GM18519 (cell line): ENCODE results near the gene PLCE1.
"Not testable (repeated sequence)": the region's sequence is repeated elsewhere in the genome, so short reads cannot be mapped to it uniquely, and the experiment has no call there.

Experiments used
- ATAC-seq: cut with Tn5 transposase; IDR thresholded peaks from one replicate; pipeline ENCODE4 v1.9.1; 2021; ENCODE audit warnings: mild to moderate bottlenecking, moderate library complexity; ENCODE audit not compliant: unreplicated experiment, low FRiP score

Gene PLCE1

DNA sequence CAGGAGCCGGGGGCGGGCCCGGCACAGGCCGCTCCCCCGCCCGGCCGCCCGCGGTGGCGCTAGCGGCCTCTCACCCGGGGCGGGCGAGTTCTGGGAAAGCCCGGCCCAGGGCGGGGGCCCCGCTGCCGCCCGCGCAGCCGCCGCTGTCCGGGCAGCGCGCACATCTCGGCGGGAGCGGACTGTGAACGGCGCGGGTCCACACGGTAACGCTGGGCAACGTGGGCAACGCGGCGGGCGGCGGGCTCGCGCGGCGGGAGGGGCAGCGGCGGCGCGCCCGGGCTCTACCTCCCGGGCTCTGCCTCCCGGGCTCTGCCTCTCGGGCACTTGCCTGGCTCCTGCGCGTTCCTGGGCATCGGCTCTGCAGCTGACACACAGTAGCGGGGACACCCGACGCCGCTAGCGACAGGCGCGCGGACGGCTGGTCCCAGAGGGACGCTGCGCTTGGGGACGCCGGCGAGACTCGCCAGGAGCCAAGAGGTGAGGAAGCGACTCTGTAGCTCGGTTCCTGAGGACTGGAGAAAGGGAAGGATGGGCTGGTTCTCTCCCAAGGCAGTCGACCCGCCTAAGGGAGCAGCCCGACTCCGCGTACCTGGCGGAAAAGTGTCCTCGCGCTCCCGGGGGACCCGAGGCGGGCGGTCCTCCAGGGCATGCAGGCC is at the start of gene PLCE1:
PLCE1 (plus strand) TSS at position 150 of the 656 bp plus-strand sequence. CDS start 37,116 bp downstream, outside the sequence.
- no peak for ATAC-seq

DNA sequence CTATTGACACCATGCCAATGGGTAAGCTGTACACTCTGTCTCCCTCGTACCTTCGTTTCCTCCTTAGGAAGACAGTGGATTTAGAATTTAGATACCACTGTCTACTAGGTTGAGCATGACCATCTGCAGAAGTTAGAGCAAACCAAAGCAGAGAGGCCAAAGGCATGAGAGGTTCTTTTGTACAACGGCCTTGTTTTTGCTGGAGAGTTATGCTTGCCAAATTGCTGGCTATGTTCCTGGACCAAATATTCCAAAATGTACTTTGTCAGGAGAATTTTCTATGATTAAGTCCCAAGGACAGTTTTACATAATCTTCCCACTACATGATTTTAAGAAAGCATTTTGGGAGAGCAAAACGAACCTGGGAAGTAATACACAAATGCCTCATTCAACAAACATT is 47.9 kb upstream of the PLCE1 start:
- ATAC-seq: no peak

DNA sequence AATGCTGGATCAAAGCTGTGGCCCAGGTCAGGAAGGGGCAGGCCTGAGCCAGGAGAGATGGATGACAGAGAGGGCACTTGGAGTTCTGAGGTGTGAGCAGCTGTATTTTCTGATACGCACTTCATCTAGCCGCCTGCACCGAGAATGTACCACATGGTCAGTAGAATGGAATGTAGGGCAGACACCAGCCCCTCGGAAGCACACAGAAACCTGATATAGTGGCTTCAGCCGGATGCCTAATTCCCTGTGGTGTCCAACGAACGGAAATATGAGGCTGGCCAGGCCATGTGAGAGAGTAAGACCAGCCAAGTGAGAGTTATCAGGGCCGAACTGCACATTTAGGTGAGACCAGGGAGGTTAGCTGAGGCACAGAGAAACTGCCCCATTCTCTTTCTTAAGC is 46.7 kb upstream of the PLCE1 start:
- ATAC-seq: no peak

DNA sequence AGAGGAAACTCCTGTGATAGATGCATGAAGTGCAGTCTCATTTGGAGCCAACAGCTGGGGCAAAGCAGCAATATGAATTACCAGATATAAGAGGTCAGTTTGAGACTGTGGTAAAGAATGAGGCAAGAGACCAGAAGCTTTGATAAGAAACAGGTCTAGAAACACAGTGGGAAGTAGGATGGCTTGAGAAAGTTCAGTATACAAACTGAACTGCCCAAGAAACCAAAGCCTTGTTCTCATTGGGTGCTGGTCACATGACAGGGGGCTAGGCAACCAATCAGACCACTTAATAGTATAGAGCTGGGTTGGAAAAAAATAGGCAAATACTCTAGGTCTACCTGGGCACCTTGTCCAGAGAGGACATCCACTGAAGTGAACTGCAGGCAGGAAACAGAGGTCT is 46.2 kb upstream of the PLCE1 start:
- no peak for ATAC-seq

DNA sequence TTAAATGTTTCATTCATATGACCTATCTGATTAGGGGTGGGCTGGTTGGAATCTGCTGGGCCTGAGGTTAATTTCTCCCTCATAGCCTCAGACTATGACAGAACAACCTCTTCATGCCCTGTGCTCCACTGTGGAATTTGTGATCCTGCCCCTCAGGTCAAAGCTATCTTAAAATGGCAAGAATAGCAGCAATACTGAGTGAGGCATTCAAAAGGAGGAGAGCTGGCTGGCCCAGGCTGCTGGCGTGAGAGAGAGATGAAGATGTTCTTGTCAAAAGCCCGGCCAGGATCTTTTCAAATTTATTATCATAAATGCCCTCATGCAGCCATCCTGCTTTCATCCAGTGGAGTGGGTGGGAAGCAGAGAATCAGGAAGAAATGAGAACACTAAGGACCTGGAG is 41.8 kb upstream of the PLCE1 start:
- no peak for ATAC-seq

DNA sequence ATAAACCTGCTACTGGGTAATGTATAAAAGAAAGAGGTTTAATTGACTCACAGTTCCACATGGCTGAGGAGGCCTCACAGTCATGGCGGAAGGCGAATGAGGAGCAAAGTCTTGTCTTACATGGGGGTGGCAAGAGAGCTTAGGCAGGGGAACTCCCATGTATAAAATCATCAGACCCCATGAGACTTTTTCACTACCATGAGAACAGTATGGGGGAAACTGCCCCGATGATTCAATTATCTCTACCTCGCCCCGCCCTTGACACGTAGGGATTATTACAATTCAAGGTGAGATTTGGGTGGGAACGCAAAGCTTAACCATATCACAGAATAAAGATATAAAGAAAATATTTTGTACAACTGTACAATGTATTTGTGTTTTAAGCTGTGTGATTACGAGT is 39.4 kb upstream of the PLCE1 start:
- no peak for ATAC-seq

DNA sequence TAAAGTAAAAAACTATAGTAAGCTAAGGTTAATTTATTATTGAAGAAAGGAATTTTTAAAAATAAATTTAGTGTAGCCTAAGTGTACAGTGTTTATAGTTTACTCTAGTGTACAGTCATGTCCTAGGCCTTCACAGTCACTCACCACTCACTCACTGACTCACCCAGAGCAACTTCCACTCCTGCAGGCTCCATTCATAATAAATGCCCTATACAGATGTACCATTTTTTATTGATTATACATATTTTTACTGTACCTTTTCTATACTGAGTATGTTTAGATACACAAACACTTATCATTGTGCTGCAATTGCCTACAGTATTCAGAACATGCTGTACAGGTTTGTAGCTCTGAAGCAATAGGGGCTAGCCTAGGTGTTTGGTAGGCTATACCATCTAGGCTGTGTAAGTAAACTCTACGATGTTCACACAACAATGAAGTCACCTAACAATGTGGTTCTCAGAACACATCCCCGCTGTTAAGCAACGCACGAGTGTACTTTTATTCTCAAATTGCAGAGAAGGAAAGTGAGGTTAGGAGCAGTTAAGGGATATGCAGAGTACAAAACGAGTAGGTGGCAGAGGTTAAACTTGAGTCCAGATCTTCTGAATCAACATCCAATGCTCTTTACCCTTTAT is 38.9 kb upstream of the PLCE1 start:
- ATAC-seq: no peak

DNA sequence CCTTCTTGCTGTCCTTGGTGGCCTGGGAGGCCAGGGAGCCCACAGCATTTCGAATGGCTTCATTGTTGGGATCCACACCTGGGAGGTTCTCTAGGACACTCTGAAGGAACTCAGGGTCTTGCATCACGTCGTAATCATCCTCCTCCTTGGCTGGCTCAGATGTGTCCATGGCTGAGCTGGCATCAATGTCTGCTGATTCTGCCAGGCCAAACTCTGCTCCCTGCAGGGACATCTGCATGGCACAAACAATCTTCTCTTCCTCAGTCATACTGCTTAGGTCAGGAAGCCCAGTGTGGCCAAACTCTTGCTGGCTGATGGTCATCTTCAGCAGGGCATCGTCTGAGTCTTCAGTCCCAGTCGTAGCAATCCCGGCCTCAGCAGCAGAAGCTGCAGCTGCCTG is 34.9 kb upstream of the PLCE1 start:
- no peak for ATAC-seq

DNA sequence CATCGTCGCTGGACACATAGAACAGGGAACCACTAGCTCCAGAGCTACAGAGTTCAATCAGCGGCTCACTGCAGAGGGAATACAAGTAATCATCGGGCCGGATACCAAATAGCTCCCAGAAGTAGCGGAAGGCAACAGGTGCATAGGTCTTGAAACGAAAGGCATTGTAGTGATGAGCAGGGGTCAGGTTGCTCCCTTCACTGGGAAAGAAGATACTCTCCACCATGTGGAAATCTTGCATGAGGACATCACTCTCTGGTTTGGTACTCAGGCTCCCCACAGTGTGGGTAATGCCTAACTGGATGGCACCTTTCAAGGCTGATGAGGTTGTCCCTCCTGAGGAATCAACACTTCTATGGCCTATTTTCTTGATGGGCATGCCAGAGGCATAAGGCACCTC is 32.7 kb upstream of the PLCE1 start:
- ATAC-seq: not testable (repeated sequence)

DNA sequence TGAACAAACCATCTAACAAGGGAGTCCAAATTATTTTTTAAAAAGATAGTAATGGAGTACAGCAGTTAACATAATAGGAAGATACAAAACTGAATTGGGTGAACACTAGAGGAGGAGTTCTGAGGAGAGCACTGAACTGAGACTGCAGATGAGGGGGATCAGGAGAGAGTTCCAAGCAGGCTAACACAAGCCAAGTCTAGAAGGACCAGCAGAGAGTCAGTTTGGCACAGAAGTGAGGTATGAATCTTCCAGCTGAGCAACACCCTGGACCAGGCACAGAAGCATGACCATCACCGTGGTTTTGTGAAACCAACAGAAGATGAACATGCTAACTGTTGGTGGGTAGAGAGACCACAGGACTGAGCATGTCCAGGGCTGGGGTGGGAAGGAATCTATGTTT is 30.8 kb upstream of the PLCE1 start:
- ATAC-seq: no peak

DNA sequence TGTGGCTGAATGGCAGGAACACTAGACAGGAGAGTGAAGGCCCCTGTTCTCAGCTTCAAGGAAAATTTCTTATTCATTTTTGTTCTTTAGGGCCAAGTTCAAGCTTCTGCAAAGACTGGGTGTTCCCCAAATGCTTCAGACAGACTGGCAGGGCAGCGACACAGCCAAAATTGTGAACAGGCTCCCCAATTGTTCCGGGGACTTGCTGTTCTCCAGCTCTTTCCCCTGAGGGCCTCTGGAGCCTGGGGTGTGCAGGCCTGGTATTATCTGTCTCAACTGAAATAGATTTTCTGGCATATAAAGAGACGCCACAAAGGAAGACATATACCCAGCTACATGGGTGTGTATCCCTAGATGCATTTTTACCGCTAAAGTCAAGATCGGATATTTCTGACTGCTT is 30.3 kb upstream of the PLCE1 start:
- no peak for ATAC-seq

DNA sequence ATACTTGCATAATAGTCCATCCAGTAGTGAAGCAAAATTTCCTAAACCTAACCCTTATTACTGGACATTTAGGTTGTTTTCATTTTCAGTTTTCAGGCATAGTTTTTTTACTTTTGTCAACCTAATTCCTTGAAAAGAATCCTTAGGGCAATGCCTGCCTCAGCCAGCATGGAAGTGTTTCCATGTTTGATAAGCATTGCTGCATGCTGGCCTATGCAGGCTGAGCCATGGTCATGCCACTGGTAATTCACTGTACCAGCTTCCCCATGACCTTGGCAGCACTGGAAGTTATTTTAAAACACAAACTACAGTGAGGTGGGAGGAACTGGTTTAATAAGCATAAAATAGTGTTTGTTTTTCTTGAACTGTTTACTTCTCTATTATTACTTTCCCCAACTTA is 27.8 kb upstream of the PLCE1 start:
- ATAC-seq: no peak

DNA sequence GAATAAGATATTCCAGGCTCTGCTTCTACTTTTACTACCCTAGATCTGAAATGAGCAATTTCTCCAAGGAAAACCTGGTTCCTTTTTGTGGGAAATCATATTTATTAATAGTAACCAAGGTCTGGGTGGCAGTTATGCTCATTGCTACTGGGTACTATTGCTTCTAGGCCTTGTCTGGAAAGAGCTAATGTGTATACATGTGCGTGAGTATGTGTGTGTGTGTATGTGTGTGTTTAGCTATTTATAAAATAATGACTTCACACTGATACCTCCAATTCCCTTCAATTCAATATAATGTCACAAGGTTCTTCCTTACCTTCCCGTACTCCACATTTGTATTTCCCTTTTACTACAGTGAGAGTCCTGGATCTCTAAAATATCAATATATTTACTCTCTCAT is 26.0 kb upstream of the PLCE1 start:
- no peak for ATAC-seq

DNA sequence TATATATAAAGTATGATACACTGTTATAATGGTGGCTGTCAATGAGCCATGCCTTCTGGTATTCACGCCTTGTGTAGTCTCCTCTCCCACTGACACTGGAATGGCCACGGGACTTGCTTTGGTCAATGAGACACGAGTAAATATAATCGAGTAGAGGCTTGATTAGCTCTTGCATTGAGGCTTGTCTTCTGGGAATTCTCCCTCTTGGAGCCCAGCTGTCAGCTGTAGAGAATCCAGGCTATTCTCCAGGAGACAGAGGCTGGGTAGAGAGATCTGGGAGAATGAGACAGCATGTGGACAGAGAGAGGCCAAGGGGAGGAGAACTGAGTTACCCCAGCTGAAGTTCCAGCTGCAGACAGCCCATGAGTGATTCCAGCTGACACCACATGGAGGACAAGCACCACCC is 25.2 kb upstream of the PLCE1 start:
- ATAC-seq: no peak

DNA sequence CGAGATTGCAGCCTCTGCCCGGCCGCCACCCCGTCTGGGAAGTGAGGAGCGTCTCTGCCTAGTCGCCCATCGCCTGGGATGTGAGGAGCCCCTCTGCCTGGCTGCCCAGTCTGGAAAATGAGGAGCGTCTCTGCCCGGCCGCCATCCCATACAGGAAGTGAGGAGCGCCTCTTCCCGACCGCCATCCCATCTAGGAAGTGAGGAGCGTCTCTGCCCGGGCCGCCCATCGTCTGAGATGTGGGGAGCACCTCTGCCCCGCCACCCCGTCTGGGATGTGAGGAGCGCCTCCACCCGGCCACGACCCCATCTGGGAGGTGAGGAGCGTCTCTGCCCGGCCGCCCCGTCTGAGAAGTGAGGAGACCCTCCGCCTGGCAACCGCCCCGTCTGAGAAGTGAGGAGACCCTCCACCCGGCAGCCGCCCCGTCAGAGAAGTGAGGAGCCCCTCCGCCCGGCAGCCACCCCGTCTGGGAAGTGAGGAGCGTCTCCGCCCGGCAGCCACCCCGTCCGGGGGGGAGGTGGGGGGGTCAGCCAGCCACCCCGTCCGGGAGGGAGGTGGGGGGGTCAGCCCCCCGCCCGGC is 23.2 kb upstream of the PLCE1 start:
- ATAC-seq: not testable (repeated sequence)

DNA sequence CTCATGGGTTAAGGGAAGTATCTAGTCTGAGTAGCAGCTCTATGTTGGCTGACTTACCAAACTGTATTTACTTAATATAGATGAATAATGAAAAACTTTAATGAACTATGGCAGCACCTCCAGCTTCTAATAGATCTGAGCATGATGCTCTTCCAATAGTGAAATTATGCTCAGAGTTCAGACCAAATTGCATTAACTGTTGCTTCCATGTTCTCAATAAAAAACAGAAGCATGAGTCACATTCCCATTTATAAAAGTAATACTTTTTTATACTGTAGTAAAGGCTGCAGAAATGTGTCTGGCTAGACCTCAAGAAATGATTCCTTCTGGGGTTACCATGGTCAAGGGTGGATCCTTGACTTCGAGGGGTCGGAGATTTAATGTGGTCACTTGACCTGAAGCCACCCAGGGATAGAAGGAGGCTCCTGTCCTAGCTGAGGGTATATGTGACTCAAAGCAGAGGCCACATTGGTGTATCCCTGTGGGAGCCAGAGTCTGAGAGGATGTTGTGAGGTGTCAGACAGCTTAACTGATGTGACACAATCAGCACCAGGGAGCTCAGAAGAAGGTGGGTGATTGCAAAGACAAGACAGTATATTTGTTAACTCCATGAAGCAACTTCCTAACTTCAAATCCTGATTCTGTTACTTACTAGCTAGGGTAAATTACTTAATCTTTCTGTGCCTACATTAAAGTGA is 19.8 kb upstream of the PLCE1 start:
- ATAC-seq: no peak

DNA sequence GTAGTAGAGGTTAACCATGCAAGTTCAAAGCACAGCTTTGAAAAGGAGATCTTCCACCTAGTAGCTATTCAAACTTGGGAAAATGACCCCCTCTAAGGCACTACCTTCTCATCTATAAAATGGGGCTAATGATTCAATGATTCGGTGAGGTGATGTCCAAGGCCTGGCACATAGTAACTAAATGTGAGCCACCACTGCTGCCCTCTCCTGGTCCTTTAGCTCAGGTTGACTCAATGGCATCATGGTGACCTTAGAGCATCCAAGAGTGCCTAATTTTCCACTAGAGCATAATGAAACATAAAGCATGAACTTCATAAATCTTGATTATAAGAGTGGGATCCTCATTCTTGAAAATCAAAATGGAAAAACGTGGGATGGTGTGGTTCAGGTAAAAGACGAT is 16.3 kb upstream of the PLCE1 start:
- ATAC-seq: no peak

DNA sequence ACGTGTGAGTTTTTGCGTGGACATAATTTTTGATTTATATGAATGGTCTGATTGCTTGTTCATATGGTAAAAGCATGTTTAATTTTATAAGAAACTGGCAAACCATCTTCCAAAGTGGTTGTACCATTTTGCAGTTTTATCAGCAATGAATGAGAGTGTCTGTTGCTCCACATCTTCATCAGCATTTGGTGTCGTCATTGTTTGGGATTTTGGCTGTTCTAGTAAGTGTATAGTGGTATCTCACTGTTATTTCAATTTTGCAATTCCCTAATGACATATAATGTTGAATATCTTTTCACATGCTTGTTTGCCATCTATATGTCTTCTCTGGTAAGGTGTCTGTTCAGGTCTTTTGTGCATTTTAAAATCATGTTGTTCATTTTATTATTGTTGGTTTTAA is 13.2 kb upstream of the PLCE1 start:
- ATAC-seq: no peak

DNA sequence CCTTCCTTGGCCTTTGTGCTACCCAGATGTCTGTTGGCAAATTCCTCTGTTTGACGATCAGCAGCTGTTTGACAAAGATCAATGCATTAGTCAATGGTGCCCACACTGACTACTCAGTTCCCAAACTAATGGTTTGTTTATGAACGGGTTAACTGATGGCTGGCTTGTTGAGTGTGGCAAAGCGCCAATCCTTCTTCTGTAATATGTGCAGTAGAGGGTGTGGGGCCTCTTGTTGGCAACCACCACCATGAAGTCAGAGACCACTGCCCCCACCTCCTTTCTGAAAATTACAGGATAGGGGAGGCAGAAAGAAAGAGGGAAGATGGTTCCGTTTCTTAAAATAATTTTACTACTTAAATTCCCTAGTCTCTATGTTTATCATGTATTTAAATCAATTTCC is 2.6 kb upstream of the PLCE1 start:
- ATAC-seq: no peak

DNA sequence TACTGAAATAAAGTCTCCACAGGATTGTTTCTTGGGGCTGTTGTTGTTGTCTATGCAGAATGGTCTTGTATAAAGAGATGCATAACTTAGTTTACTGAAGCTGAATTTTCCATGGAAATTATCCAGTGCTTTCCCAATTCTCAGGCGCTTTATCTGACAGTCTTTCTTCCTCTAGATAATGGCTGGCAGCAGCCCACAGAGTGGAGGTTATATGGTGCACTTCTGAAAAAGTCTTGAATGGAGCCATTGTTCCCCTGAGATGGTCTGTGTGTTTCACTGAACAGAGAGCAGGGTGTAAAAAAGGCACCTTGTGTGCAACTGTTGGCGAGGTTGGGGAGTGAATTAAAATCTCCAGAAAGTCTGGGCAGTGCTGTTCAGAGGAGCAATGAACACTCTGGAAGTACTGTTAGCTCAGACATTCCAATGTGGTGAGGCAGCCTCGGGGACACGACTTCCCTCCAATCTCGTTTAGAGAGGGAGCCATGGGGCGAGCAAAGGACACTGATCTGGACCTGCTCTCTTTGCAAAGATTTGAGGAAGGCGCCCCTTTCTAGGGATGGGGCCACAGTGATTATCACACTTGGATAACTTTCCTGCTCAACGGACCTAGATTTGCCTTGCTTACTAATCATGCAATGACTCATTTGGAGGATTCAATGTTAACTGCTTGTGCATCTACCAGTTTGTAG is 2.0 kb upstream of the PLCE1 start:
- ATAC-seq: no peak

DNA sequence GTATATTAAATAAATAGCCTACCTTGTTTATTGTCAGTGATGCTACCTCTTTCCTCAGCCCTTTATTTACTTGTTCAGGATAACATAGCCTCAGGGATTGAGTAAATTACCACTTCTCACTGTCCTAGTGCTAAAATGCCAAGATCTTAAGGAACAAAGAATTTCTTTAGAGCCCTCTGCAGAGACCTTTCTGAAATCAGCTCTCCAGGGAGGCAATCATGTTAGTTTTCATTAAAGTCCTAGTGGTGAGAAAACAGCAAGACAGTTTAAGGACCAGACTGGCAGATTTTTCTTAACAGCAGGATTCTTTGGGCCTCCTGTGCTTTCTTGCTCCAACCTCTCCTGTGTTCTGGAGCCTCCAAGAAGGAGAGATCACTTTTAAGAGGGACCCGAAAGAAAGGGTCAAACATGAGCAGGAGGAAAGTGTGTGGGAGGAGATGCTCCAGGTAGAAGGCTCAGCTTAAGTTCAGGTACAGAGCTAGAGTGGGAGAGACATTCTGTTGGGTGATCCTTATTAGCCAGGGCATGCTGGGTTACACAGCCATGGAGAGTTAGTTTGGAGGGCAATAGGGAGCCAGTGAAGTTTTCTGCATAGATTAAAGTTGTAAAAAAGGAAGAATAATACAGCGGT is 1.2 kb upstream of the PLCE1 start:
- no peak for ATAC-seq
